IPS-18a (cell line): Measurements from ENCODE around the gene CSAD.

Experiments
- H3K27ac ChIP-seq: one replicate; pipeline ENCODE4 v1.5.1; 2013; ENCODE audit warnings: low read length
- H3K27me3 ChIP-seq: one replicate; pipeline ENCODE4 v1.6.1; 2013; ENCODE audit warnings: mild to moderate bottlenecking, low read length; ENCODE audit not compliant: control insufficient read depth, insufficient read depth
- H3K36me3 ChIP-seq: one replicate; pipeline ENCODE4 v1.6.1; 2013; ENCODE audit warnings: low read depth, low read length; ENCODE audit not compliant: control insufficient read depth
- H3K4me1 ChIP-seq: one replicate; pipeline ENCODE4 v1.6.1; 2013; ENCODE audit warnings: low read depth, low read length; ENCODE audit not compliant: control insufficient read depth
- H3K4me3 ChIP-seq: one replicate; pipeline ENCODE4 v1.5.1; 2013; ENCODE audit warnings: low read length
- H3K9ac ChIP-seq: one replicate; pipeline ENCODE4 v1.6.1; 2013; ENCODE audit warnings: mild to moderate bottlenecking, low read length, moderate library complexity
- H3K9me3 ChIP-seq: one replicate; pipeline ENCODE4 v1.6.1; 2013; ENCODE audit warnings: low read depth, low read length; ENCODE audit not compliant: control insufficient read depth

CSAD gene

DNA sequence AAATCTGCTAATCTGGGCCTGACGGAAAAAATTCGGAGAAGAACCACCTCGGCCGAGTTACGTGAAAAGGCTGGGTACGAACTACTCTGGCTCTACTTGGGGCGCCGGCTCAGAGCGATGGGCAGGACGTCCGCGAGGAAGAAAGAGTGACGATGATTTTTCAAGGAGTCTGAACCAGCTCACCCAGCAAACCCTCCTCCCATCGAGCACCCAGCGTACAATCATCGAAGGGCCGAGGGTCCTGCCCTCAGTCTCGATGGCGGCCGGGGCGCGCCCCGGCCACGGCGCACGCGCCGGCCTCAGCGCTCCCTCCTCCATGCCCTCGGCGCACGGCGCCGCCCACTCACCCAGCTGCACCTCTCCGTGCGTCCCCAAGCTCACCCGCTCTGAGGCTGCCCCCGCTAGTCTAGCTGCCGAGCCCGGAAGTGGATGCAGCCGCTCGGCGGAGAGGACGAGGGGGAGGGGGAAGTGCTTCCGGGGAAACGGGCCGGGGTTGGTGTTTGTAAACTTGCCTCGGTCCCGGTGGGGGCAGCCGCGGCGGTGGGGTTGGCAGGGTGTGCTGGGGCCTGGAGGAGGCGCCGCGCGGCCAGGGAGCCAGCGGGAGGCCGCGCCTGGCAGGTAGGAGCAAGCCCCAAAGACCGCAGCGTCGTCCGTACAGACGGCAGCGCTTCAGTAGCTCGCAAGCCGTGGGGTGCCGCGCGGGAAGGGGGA lies at the start of gene CSAD, which contains the start of gene ZNF740:
Gene CSAD (minus strand): TSS at position 706 of the 711 bp plus-strand sequence. CDS start 7,455 bp downstream, outside the sequence.
Gene ZNF740 (plus strand): TSS at position 503 of the 711 bp plus-strand sequence. CDS start 1,262 bp downstream, outside the sequence.
- H3K27me3 ChIP-seq, result peaks cover 39% of the 10 kb centered on the region

GRCh38 chr12:53230108-53230845 lies 49.6 kb upstream of the CSAD start:
- no peak overlapping the region for H3K4me3 ChIP-seq
- no peaks in the 10 kb centered on the region for H3K36me3 ChIP-seq
- no peak overlapping the region for H3K9ac ChIP-seq
- H3K9me3 ChIP-seq, result no peaks in the 10 kb centered on the region
- peaks cover 40% of the 10 kb centered on the region for H3K4me1 ChIP-seq
- H3K27ac ChIP-seq, result no peak overlapping the region
- peaks cover 6% of the 10 kb centered on the region for H3K27me3 ChIP-seq

More for the DNA sequence above, at the start of gene CSAD, which contains the start of gene ZNF740:
- H3K36me3 ChIP-seq, result peaks cover 23% of the 10 kb centered on the region
- H3K9ac ChIP-seq, result peak within 1 kb of the TSS; percentile 87
- peak within 1 kb of the TSS; percentile 72 for H3K4me3 ChIP-seq
- H3K27ac ChIP-seq, result peak within 1 kb of the TSS; percentile 59
- H3K4me1 ChIP-seq, result peaks cover 18% of the 10 kb centered on the region
- H3K9me3 ChIP-seq, result no peaks in the 10 kb centered on the region

- no peak overlapping the region for H3K9ac ChIP-seq
- peaks cover 39% of the 10 kb centered on the region for H3K4me1 ChIP-seq
- H3K27ac ChIP-seq, result no peak overlapping the region
- H3K9me3 ChIP-seq, result no peaks in the 10 kb centered on the region
- no peak overlapping the region for H3K4me3 ChIP-seq
- H3K36me3 ChIP-seq, result no peaks in the 10 kb centered on the region
- peaks cover 6% of the 10 kb centered on the region for H3K27me3 ChIP-seq
Measured at GRCh38 chr12:53229454-53229853, 48.7 kb upstream of the CSAD start.

DNA sequence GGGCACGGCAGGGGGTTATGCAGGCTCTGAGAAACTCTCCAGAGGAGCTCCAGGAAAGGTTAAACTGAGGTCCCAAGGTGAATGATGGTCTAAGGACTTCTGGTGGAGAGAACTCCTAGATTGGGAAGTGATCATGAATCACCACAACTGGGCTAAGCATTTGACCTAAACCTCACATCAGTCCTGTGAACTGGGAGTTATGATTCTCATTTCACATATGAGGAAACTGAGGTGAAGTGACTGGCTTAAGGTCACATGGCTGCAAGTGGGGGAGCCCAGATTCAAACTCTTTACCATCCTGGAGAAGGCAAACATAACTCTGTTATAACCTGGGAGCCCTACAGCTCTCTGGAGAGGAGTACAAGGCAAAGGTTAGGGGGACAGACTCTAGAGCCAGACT lies 47.1 kb upstream of the CSAD start:
- H3K9me3 ChIP-seq, result no peaks in the 10 kb centered on the region
- no peak overlapping the region for H3K27ac ChIP-seq
- H3K4me3 ChIP-seq, result no peak overlapping the region
- no peak overlapping the region for H3K9ac ChIP-seq
- peaks cover 36% of the 10 kb centered on the region for H3K4me1 ChIP-seq
- H3K27me3 ChIP-seq, result peaks cover 10% of the 10 kb centered on the region
- no peaks in the 10 kb centered on the region for H3K36me3 ChIP-seq

GRCh38 chr12:53227341-53227740 lies 46.6 kb upstream of the CSAD start:
- Histone ChIP-seq H3K9ac (no peak overlapping the region), H3K4me3 (no peak overlapping the region), H3K36me3 (no peaks in the 10 kb centered on the region), H3K9me3 (no peaks in the 10 kb centered on the region), H3K4me1 (peaks cover 36% of the 10 kb centered on the region), H3K27ac (no peak overlapping the region), H3K27me3 (peaks cover 10% of the 10 kb centered on the region)

- peaks cover 40% of the 10 kb centered on the region for H3K4me1 ChIP-seq
- no peak overlapping the region for H3K4me3 ChIP-seq
Measured at GRCh38 chr12:53226815-53227214, 46.1 kb upstream of the CSAD start.

DNA sequence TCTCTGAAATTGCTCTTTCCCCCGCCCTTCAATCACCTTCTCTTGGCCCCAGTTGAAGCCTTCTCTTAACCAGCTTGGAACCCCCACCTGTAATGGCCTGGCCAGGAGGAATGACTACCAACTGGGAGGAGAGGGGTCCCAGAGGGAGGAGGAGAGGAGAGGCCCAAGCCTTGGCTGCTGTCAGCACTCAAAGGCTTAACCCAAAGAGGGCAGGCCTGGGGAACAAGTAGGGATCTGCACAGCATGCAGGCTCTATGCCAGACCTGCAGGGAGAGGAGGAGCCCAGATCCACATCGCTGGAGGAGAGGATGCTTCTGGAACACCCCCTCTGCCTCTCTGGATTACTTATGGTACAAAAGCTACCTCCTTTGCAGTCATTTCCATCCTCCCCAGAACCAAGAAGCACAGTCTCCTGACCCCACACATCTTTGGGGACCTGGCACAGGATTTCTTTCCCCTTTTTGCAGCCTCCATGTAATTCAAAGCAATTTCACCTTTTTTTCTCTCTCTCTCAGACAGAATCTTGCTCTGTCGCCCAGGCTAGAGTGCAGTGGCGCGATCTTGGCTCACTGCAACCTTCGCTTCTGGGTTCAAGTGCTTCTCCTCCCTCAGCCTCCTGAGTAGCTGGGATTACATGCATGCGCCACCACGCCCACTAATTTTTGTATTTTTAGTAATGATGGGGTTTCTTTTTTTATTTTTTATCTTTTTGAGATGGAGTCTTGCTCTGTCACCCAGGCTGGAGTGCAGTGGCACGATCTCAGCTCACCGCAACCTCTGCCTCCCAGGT lies 45.1 kb upstream of the CSAD start:
- peaks cover 5% of the 10 kb centered on the region for H3K27me3 ChIP-seq
- H3K4me3 ChIP-seq, result no peak overlapping the region
- H3K4me1 ChIP-seq, result peaks cover 40% of the 10 kb centered on the region
- no peaks in the 10 kb centered on the region for H3K36me3 ChIP-seq
- no peaks in the 10 kb centered on the region for H3K9me3 ChIP-seq
- no peak overlapping the region for H3K9ac ChIP-seq
- H3K27ac ChIP-seq, result no peak overlapping the region

More at GRCh38 chr12:53226815-53227214, 46.1 kb upstream of the CSAD start:
- no peaks in the 10 kb centered on the region for H3K9me3 ChIP-seq
- no peak overlapping the region for H3K27ac ChIP-seq
- H3K9ac ChIP-seq, result no peak overlapping the region
- peaks cover 10% of the 10 kb centered on the region for H3K27me3 ChIP-seq
- H3K36me3 ChIP-seq, result no peaks in the 10 kb centered on the region

GRCh38 chr12:53224897-53225634 lies 44.3 kb upstream of the CSAD start:
- H3K27ac ChIP-seq, result no peak overlapping the region
- no peaks in the 10 kb centered on the region for H3K36me3 ChIP-seq
- H3K27me3 ChIP-seq, result peaks cover 5% of the 10 kb centered on the region
- no peaks in the 10 kb centered on the region for H3K9me3 ChIP-seq
- no peak overlapping the region for H3K4me3 ChIP-seq
- peaks cover 39% of the 10 kb centered on the region for H3K4me1 ChIP-seq
- no peak overlapping the region for H3K9ac ChIP-seq

DNA sequence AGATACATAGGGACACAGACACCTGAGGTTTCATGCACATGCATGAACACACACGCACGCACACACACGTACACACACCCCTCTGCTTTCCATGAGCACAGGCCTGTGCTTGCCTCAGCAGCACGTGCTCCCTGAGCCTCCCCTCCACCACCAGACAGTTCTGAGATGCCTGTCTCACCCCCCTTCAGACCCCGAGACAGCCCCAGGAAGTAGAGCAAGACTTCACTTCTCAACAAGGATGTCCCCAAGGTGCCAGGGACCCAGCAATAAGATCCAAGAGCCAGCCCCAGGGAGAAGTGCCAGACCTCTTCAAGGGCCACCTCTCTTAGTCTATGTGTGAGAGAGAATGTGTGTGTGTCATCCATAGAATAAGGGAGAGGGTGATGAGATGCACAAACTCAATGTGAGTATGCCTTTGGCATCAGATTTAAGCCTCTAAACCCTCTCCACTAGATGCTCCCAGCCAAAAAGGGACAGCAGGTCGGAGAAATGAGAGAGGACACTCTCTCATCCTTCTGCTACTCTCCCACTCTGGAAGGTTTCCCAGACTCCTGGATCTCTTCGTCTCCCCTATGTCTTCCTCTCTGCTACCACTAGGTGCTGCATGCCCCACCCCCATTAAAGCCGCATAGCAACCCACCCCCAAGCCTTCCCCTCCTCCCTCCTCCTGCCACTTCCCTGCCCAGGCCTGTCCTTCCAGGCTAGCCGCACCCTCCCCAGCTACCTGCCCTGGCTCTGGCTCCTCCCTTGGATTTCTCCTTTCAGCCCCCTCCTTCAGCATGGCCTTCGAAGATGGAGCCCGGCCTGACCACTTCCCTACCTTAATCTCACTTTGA lies 43.6 kb upstream of the CSAD start:
- Histone ChIP-seq H3K36me3 (no peaks in the 10 kb centered on the region), H3K4me3 (peak overlapping the region; percentile 9), H3K9me3 (no peaks in the 10 kb centered on the region), H3K27me3 (peaks cover 10% of the 10 kb centered on the region), H3K4me1 (peaks cover 35% of the 10 kb centered on the region), H3K27ac (no peak overlapping the region), H3K9ac (no peak overlapping the region)

DNA sequence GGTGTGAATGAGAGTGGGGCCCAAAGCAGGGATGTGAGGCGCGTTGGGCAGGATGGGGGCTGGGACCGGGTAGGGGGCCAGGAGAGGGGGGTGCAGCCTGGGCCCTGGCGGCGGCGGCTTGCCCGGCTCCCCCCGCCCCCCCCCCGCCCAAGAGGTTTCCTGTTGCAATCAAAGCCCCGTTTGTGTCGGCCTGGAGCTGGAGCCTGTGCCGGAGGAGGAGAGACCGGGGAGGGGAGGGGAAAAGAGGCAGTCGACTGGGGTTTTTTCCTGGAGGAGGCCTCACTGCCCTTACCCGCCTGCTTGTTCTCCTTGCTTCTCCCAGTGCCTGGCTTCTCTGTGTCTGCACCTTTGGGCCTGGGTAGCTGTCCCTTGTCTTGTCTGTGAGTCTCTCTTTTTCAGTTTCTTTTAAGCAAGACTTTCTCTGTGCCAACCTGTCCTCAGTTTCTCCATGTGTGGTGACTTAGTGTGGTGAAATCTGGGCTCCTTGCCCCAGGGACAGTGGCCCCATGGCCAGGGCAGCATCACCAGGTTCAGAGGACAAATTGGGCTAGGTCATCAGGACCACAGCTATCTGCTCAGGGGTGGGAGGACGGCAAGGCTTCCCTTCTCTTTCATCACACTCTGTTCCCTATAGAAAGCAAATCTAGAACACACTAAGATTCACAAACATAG lies 42.8 kb upstream of the CSAD start:
- Histone ChIP-seq H3K36me3 (no peaks in the 10 kb centered on the region), H3K9ac (no peak overlapping the region), H3K4me3 (no peak overlapping the region), H3K27ac (no peak overlapping the region), H3K27me3 (peaks cover 15% of the 10 kb centered on the region), H3K4me1 (peaks cover 35% of the 10 kb centered on the region), H3K9me3 (no peaks in the 10 kb centered on the region)
